A549 (cell line): ENCODE results near the gene MST1. TPM values are rescaled to one million over a fixed set of nuclear protein-coding genes. Genes with fewer than 3 reads are reported as not detected.

Experiments
- ATAC-seq, 2 experiments: fragments of 200-7000 bp in 1 of 2; fragments of >200 bp in 1 of 2; cut with Nextera tagmentation in 1 of 2; cut with Tn5 transposase in 1 of 2; 3 replicates each; pipeline versions ENCODE4 v1.8.0 to v1.9.1; 2018 to 2020; ENCODE audit warnings: mild to moderate bottlenecking in 1 of 2, moderate library complexity in 1 of 2
- CTCF ChIA-PET: fragments of 300-600 bp; sonication (Branson Sonifier 250); formaldehyde crosslinking; extraction: SDS; loops from one replicate; lab custom pipeline; 2021; ENCODE audit warnings: antibody characterized with exemption, inconsistent platforms; lab: Yijun Ruan, JAX
- POLR2A ChIA-PET: fragments of 350-600 bp; formaldehyde crosslinking; extraction: SDS; loops from one replicate; lab custom pipeline; 2021; ENCODE audit warnings: antibody characterized with exemption, inconsistent platforms; lab: Yijun Ruan, JAX
- DNase-seq, 2 experiments: peaks; one replicate each; pipeline versions ENCODE4 v3.0.0 to v3.0.0-alpha.2; 2011 to 2016; ENCODE audit warnings: low read depth in 1 of 2, low spot score in 1 of 2
- FAIRE-seq: peaks from 2 replicates; lab custom pipeline; 2011; peaks lifted over from hg19 to GRCh38; lab: Jason Lieb, UNC
- H3K27ac ChIP-seq, 2 experiments: fragments of >200 bp; sonication (Bioruptor Twin); formaldehyde crosslinking; 3 replicates each; pipeline ENCODE4 v1.5.1; 2016 to 2017
- H3K4me1 ChIP-seq: fragments of >200 bp; sonication (Bioruptor Twin); formaldehyde crosslinking; 3 replicates; pipeline ENCODE4 v1.6.1; 2016
- H3K4me2 ChIP-seq: fragments of >200 bp; sonication (Bioruptor Twin); formaldehyde crosslinking; 3 replicates; pipeline ENCODE4 v1.6.1; 2016
- H3K4me3 ChIP-seq: fragments of >200 bp; sonication (Bioruptor Twin); formaldehyde crosslinking; 3 replicates; pipeline ENCODE4 v1.5.1; 2016
- H3K9me3 ChIP-seq: fragments of >200 bp; sonication (Bioruptor Twin); formaldehyde crosslinking; 3 replicates; pipeline ENCODE4 v1.6.1; 2016
- CBX2 ChIP-seq: fragments of 200-600 bp; sonication (generic); IDR thresholded peaks from 2 replicates; pipeline ENCODE4 v1.6.1; 2016; ENCODE audit warnings: low read depth, mild to moderate bottlenecking, borderline replicate concordance
- CHD4 ChIP-seq: fragments of 200-600 bp; sonication (generic); IDR thresholded peaks from 2 replicates; pipeline ENCODE4 v1.6.1; 2016; ENCODE audit warnings: antibody characterized with exemption, mild to moderate bottlenecking, borderline replicate concordance
- EHMT2 ChIP-seq: fragments of 200-600 bp; sonication (generic); IDR thresholded peaks from 2 replicates; pipeline ENCODE4 v1.6.1; 2016; ENCODE audit warnings: antibody characterized with exemption, low read depth, mild to moderate bottlenecking, moderate library complexity
- ESRRA ChIP-seq: fragments of 150-350 bp; IDR thresholded peaks from 2 replicates; pipeline ENCODE4 v1.6.1; 2014; ENCODE audit warnings: mild to moderate bottlenecking, low read length, borderline replicate concordance
- FOSB ChIP-seq: fragments of 250-450 bp; sonication (Bioruptor Pico); IDR thresholded peaks from 2 replicates; pipeline ENCODE4 v1.5.0; 2020; ENCODE audit warnings: mild to moderate bottlenecking, moderate library complexity
- HOXB5 ChIP-seq: fragments of 250-450 bp; sonication (Bioruptor Pico); IDR thresholded peaks from 2 replicates; pipeline ENCODE4 v1.5.0; 2020; ENCODE audit warnings: mild to moderate bottlenecking, moderate library complexity
- MAFK ChIP-seq: fragments of 450-650 bp; IDR thresholded peaks from 2 replicates; pipeline ENCODE4 v1.6.1; 2014; ENCODE audit not compliant: partially characterized antibody
- MAX ChIP-seq: IDR thresholded peaks from 2 replicates; pipeline ENCODE4 v1.6.1; 2012
- NPAS2 ChIP-seq: fragments of 250-450 bp; sonication (Bioruptor Pico); IDR thresholded peaks from 2 replicates; pipeline ENCODE4 v1.8.0; 2022; ENCODE audit warnings: mild to moderate bottlenecking, moderate library complexity, borderline replicate concordance
- NR3C1 ChIP-seq: fragments of >200 bp; sonication (Bioruptor Twin); formaldehyde crosslinking; IDR thresholded peaks from 3 replicates; pipeline ENCODE4 v1.6.1; 2017
- POLR2AphosphoS2 ChIP-seq: conservative IDR thresholded peaks from 2 replicates; pipeline ENCODE4 v1.6.1; 2012; ENCODE audit warnings: low read length, improper control_type of control experiment, inconsistent platforms
- RARB ChIP-seq: fragments of 250-450 bp; sonication (Bioruptor Pico); IDR thresholded peaks from 2 replicates; pipeline ENCODE4 v1.8.0; 2021; ENCODE audit warnings: mild to moderate bottlenecking, moderate library complexity
- RCOR1 ChIP-seq: fragments of 150-350 bp; IDR thresholded peaks from 2 replicates; pipeline ENCODE4 v1.6.1; 2014; ENCODE audit warnings: antibody characterized with exemption, low read length, low read depth
- RFX5 ChIP-seq: fragments of 450-650 bp; IDR thresholded peaks from 2 replicates; pipeline ENCODE4 v1.7.1; 2014; ENCODE audit warnings: antibody characterized with exemption, mild to moderate bottlenecking, moderate library complexity
- SMC3 ChIP-seq: fragments of >200 bp; sonication (Bioruptor Twin); formaldehyde crosslinking; IDR thresholded peaks from 3 replicates; pipeline ENCODE4 v1.6.1; 2018; ENCODE audit warnings: inconsistent platforms
- SREBF2 ChIP-seq: fragments of 450-650 bp; IDR thresholded peaks from 2 replicates; pipeline ENCODE4 v1.6.1; 2014; ENCODE audit warnings: mild to moderate bottlenecking, moderate library complexity
- ZC3H11A ChIP-seq: fragments of 450-650 bp; IDR thresholded peaks from 2 replicates; pipeline ENCODE4 v1.6.1; 2014; ENCODE audit warnings: antibody characterized with exemption, mild to moderate bottlenecking
- ZNF302 ChIP-seq: fragments of 250-450 bp; sonication (Bioruptor Pico); IDR thresholded peaks from 2 replicates; pipeline ENCODE4 v1.9.0; 2021; ENCODE audit warnings: inconsistent platforms, mild to moderate bottlenecking, moderate library complexity
- WGBS: methylation state at CpG from one replicate; pipeline ENCODE4 v1.1.6; 2017; ENCODE audit errors: missing lambda C conversion rate; 5-methylcytosine and 5-hydroxymethylcytosine counted together
- polyA plus RNA-seq, 4 experiments: library from polyadenylated mRNA; depleted of rRNA in 3 of 4; stranded (reverse); fragments of >200 nt; fragmentation: RNase III in 1 of 4; extraction: RNeasy Plus Mini Kit Qiagen cat#74134 plus additional on column Dnase treatment in 1 of 4; gene quantifications; 2 replicates in 3 of 4; 3 replicates in 1 of 4; pipeline ENCODE4 v1.2.3, GENCODE V29; 2011 to 2017
- TF ChIP-seq, protein P1 (sequence below): fragments of 250-450 bp; sonication (Bioruptor Pico); IDR thresholded peaks from 2 replicates; pipeline ENCODE4 v1.5.0; 2020; ENCODE audit warnings: low read depth, mild to moderate bottlenecking, moderate library complexity
- TF ChIP-seq, protein P2 (sequence below): fragments of 150-350 bp; IDR thresholded peaks from 2 replicates; pipeline ENCODE4 v1.6.1; 2014; ENCODE audit warnings: low read depth, mild to moderate bottlenecking, low read length
- TF ChIP-seq, protein P3 (sequence below): fragments of >200 bp; sonication (Bioruptor Twin); formaldehyde crosslinking; IDR thresholded peaks from 3 replicates; pipeline ENCODE4 v1.6.1; 2016

MST1 gene
- polyA plus RNA-seq, 2 of the 4 experiments (the other 2 are of a cell fraction) = 3.6 to 4.9 TPM

DNA sequence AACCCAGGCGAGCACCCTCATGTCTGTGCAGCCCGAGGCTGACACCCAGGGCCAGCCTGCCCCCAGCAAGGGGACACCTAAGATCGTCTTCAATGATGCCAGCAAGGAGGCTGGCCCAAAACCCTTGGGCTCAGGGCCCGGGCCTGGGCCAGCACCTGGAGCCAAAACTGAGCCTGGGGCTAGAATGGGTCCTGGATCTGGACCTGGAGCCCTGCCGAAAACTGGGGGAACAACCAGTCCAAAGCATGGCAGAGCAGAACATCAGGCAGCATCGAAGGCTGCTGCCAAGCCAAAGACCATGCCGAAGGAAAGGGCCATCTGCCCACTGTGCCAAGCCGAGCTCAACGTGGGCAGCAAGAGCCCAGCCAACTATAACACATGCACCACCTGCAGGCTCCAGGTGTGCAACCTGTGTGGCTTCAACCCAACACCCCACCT lies 46.5 kb downstream of the MST1 start (continued):
- TF ChIP-seq, protein P1, sequence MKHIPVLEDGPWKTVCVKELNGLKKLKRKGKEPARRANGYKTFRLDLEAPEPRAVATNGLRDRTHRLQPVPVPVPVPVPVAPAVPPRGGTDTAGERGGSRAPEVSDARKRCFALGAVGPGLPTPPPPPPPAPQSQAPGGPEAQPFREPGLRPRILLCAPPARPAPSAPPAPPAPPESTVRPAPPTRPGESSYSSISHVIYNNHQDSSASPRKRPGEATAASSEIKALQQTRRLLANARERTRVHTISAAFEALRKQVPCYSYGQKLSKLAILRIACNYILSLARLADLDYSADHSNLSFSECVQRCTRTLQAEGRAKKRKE = no peak
- no peak for TF ChIP-seq MAX
- TF ChIP-seq ESRRA = no peak
- no peak for TF ChIP-seq EHMT2
- TF ChIP-seq HOXB5 = no peak
- TF ChIP-seq CBX2 = no peak
- TF ChIP-seq RFX5 = no peak

DNA sequence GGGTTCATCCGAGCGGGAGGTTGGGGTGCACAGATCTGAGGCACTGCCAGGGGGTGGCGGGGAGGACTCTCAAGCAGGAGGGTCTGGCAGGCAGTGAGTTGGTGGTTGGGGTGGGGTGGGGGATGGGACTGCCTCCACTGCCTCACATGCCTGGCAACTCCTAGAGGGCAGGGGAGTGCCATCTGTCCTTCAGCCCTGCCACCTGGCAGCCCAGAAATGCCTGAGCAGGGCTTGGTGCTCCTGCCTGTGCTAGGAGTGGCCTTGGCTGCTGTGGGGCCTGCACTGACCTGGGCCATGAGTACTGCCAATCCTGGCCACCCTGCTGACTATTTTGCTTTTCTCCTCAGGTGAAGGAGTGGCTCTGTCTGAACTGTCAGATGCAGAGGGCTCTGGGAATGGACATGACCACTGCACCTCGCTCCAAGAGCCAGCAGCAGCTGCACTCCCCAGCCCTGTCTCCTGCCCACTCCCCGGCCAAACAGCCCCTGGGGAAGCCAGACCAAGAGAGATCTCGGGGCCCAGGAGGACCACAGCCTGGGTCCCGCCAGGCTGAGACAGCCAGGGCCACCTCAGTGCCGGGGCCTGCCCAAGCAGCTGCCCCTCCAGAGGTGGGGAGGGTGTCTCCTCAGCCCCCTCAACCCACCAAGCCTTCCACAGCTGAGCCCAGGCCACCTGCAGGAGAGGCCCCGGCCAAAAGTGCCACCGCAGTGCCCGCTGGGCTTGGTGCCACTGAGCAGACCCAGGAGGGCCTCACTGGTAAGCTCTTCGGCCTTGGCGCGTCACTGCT lies 47.2 kb downstream of the MST1 start:
- Histone ChIP-seq H3K4me1 (peaks cover 10% of the 10 kb centered on the region; the same call in 2 of the 3 replicates), H3K9me3 (no peaks in the 10 kb centered on the region), H3K4me3 (no peak overlapping the region), H3K4me2 (no peak overlapping the region), H3K27ac (no peak overlapping the region)
- WGBS = 79% methylated on average over 6 of the region's 14 CpGs
- TF ChIP-seq MAFK (no peak), FOSB (CRISPR knock-in tag) (no peak), SREBF2 (no peak), POLR2AphosphoS2 (no peak)
- ChIA-PET POLR2A (no interaction called here), CTCF (interaction anchor here (1.3 kb wide), 1 partner anchor 30 kb away, joined by 5 read pairs; no protein-coding TSS in a partner anchor)
- ATAC-seq (no peak), DNase-seq (no peak), FAIRE-seq (no peak)

DNA sequence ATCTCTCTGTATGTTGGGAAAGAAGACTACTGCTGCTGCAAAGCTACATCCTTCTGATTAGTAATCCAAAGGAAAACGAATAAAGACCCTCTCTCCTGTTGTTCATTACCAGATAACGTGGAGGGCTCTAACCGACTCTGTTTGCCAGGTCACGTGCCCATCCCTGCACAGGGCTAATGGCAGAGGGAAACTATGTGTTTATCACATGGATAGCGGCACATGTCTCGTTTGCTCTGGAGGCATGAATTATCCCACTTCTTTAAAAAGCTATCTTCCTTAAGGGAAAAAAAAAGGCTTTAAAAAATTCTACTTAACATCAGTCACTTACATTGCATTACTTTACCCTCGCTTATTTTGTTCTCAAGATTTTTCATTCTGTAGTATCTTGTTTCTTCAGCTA lies 48.0 kb downstream of the MST1 start:
- ChIA-PET CTCF (interaction anchor here (1.1 kb wide), 1 partner anchor 553 kb away, joined by 3 read pairs; no protein-coding TSS in a partner anchor), POLR2A (no interaction called here)
- no peak overlapping the region for H3K27ac ChIP-seq
- H3K9me3 ChIP-seq = no peaks in the 10 kb centered on the region
- no peak overlapping the region for H3K4me2 ChIP-seq
- no peak for ATAC-seq
- TF ChIP-seq, protein P1 = no peak
- no peak for TF ChIP-seq RARB (CRISPR knock-in tag)
- TF ChIP-seq ZNF302 (CRISPR knock-in tag) = no peak
- TF ChIP-seq, protein P2, sequence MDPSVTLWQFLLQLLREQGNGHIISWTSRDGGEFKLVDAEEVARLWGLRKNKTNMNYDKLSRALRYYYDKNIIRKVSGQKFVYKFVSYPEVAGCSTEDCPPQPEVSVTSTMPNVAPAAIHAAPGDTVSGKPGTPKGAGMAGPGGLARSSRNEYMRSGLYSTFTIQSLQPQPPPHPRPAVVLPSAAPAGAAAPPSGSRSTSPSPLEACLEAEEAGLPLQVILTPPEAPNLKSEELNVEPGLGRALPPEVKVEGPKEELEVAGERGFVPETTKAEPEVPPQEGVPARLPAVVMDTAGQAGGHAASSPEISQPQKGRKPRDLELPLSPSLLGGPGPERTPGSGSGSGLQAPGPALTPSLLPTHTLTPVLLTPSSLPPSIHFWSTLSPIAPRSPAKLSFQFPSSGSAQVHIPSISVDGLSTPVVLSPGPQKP = no peak
- TF ChIP-seq CHD4 = no peak
- TF ChIP-seq RFX5 = no peak
- no peak for TF ChIP-seq ZC3H11A
- TF ChIP-seq, protein P3, sequence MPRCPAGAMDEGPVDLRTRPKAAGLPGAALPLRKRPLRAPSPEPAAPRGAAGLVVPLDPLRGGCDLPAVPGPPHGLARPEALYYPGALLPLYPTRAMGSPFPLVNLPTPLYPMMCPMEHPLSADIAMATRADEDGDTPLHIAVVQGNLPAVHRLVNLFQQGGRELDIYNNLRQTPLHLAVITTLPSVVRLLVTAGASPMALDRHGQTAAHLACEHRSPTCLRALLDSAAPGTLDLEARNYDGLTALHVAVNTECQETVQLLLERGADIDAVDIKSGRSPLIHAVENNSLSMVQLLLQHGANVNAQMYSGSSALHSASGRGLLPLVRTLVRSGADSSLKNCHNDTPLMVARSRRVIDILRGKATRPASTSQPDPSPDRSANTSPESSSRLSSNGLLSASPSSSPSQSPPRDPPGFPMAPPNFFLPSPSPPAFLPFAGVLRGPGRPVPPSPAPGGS = no peak
- no peak for TF ChIP-seq NPAS2
- no peak for TF ChIP-seq HOXB5
- no peak for TF ChIP-seq NR3C1
- no peak for TF ChIP-seq SMC3
- TF ChIP-seq RCOR1 = no peak
- TF ChIP-seq EHMT2 = no peak
- TF ChIP-seq SREBF2 = no peak
- peaks cover 10% of the 10 kb centered on the region; the same call in 2 of the 3 replicates for H3K4me1 ChIP-seq
- DNase-seq = no peak
- FAIRE-seq = no peak
- WGBS = 67% methylated on average over 7 of the region's 7 CpGs
- H3K4me3 ChIP-seq = no peak overlapping the region
